Adrenal gland (tissue), 12 donors: ENCODE results near the gene TPI1. TPM values are rescaled to one million over a fixed set of nuclear protein-coding genes. Genes with fewer than 3 reads are reported as not detected.
"Not testable (repeated sequence)": the region's sequence is repeated elsewhere in the genome, so short reads cannot be mapped to it uniquely, and the experiment has no call there.

Source experiments
- DNase-seq, 7 donors: peaks; one replicate each; pipeline ENCODE4 v3.0.0-alpha.2; 2019 to 2020
- H3K27ac ChIP-seq, 5 donors: fragments of 200-600 bp; sonication (generic) in 4 of 5; 1 replicate in 3 of 5; 2 replicates in 2 of 5; pipeline versions ENCODE4 v1.5.1 to v1.8.0; 2016 to 2020; ENCODE audit warnings: mild to moderate bottlenecking in 1 of 5
- H3K27me3 ChIP-seq: fragments of 200-600 bp; 2 replicates; pipeline ENCODE4 v1.8.0; 2021
- H3K36me3 ChIP-seq, 2 donors: fragments of 200-600 bp; replicated peaks in 1 of 2; 1 replicate in 1 of 2; 2 replicates in 1 of 2; pipeline versions ENCODE4 v1.5.1 to v1.8.0; 2018 to 2022
- H3K4me1 ChIP-seq, 2 donors: fragments of 200-600 bp; replicated peaks in 1 of 2; 1 replicate in 1 of 2; 2 replicates in 1 of 2; pipeline versions ENCODE4 v1.5.1 to v1.8.0; 2018 to 2021
- H3K4me3 ChIP-seq, 4 donors: fragments of 200-600 bp; sonication (generic) in 3 of 4; one replicate each; pipeline ENCODE4 v1.5.1; 2016 to 2018
- H3K9me3 ChIP-seq, 3 donors: fragments of 200-600 bp; sonication (generic) in 1 of 3; replicated peaks in 1 of 3; 1 replicate in 2 of 3; 2 replicates in 1 of 3; pipeline versions ENCODE4 v1.5.1 to v1.8.0; 2016 to 2021
- CTCF ChIP-seq, 6 experiments: fragments of 450-650 bp in 4 of 6; fragments of 200-600 bp in 2 of 6; sonication (generic) in 1 of 6; IDR thresholded peaks; 1 replicate in 5 of 6; 2 replicates in 1 of 6; pipeline versions ENCODE4 v1.5.1 to v1.8.0; 2016 to 2021; ENCODE audit warnings: antibody characterized with exemption in 6 of 6, mild to moderate bottlenecking in 2 of 6, moderate library complexity in 1 of 6
- POLR2A ChIP-seq, 2 donors: fragments of 450-650 bp; IDR thresholded peaks; one replicate each; pipeline ENCODE4 v1.6.1; 2017; ENCODE audit warnings: antibody characterized with exemption in 2 of 2, mild to moderate bottlenecking in 2 of 2, moderate library complexity in 1 of 2
- WGBS, 4 donors: extraction: QIAGEN DNeasy Blood & Tissue Kit in 2 of 4; methylation state at CpG; one replicate each; pipeline versions ENCODE4 v1.1.5 to v1.1.7; 2013 to 2017; 5-methylcytosine and 5-hydroxymethylcytosine counted together
- intact Hi-C, 2 donors: fragments of 100-400 bp; cut with DNase I; formaldehyde crosslinking; loops; one replicate each; pipeline versions ENCODE4 v1.14.1 to v1.15.0; 2022 to 2023
- polyA plus RNA-seq, 3 donors: library from polyadenylated mRNA; stranded (reverse); fragments of 200-250 nt in 2 of 3; fragments of 350-450 nt in 1 of 3; fragmentation: Illumina TruSeq in 1 of 3; extraction: RNeasy Lipid Tissue Mini Kit (QIAGEN cat#74804) in 1 of 3; gene quantifications; one replicate each; pipeline ENCODE4 v1.2.3, GENCODE V29; 2013 to 2014
- total RNA-seq, 9 donors: library from RNA; depleted of rRNA in 4 of 9; stranded (reverse); fragments of >200 nt in 4 of 9; fragments of 120-200 nt in 1 of 9; fragmentation: NEBNext Ultra II Directional in 1 of 9; extraction: Animal tissue kit (Norgen Biotek cat#: 25700) in 1 of 9; gene quantifications; one replicate each; pipeline versions ENCODE4 v1.1.0 to v1.2.4, GENCODE V29; 2013 to 2023
- donor health status: healthy with polysubstance abuse.
- donor health status: Bipolar disorder and iron deficiency.
- donor health status: DM: yes; HTN: yes; CAD: no.
- donor health status: DM: no; HTN: no; CAD: no.
- donor health status: DM: no; HTN: no; CAD: no.
- donor health status: DM: yes; HTN: yes; CAD: no.

The TPI1 gene
- total and polyA plus RNA-seq, 12 donors = 241 to 2,322 (median 783) TPM

- 91 to 93% (median 92%) methylated on average over 7 to 9 of the region's 9 CpGs for WGBS, 4 donors
- Histone ChIP-seq H3K9me3 (no peaks in the 10 kb centered on the region), H3K36me3 (peaks cover 0 to 97% of the 10 kb centered on the region in 2 donors), H3K27me3 (no peaks in the 10 kb centered on the region), H3K4me3 (no peak overlapping the region), H3K27ac (no peak overlapping the region), H3K4me1 (no peaks in the 10 kb centered on the region)
- no peak for DNase-seq
- intact Hi-C loops = no loop called here
- TF ChIP-seq CTCF (IDR thresholded peaks at IDR 0.05) (no peak), POLR2A (IDR thresholded peaks at IDR 0.05) (no peak)
Measured at GRCh38 chr12:6861391-6861790, 5.9 kb upstream of the TPI1 start.

GRCh38 chr12:6863033-6863432, 4.3 kb upstream of the TPI1 start:
- Histone ChIP-seq H3K4me3 (no peak overlapping the region), H3K36me3 (peaks cover 0 to 81% of the 10 kb centered on the region in 2 donors), H3K4me1 (peaks cover 0 to 7% of the 10 kb centered on the region in 2 donors), H3K27me3 (no peaks in the 10 kb centered on the region), H3K9me3 (no peaks in the 10 kb centered on the region), H3K27ac (no peak overlapping the region)
- 82 to 89% (median 86%) methylated on average over 8 to 11 of the region's 11 CpGs for WGBS, 4 donors
- intact Hi-C loops = no loop called here
- DNase-seq = no peak
- TF ChIP-seq CTCF (IDR thresholded peaks at IDR 0.05) (no peak), POLR2A (IDR thresholded peaks at IDR 0.05) (no peak)

GRCh38 chr12:6863586-6864321, 3.6 kb upstream of the TPI1 start:
- H3K4me1 ChIP-seq = peaks cover 4 to 12% of the 10 kb centered on the region in 2 donors
- intact Hi-C loops = no loop called here
- no peak for TF ChIP-seq POLR2A (IDR thresholded peaks at IDR 0.05)
- H3K36me3 ChIP-seq = peaks cover 0 to 73% of the 10 kb centered on the region in 2 donors
- H3K9me3 ChIP-seq = no peaks in the 10 kb centered on the region
- H3K27ac ChIP-seq = no peak overlapping the region
- WGBS, 4 donors = 93 to 98% (median 95%) methylated on average over 9 to 16 of the region's 16 CpGs
- no peak overlapping the region for H3K4me3 ChIP-seq
- no peaks in the 10 kb centered on the region for H3K27me3 ChIP-seq
- DNase-seq = no peak

GRCh38 chr12:6865307-6865706, 2.0 kb upstream of the TPI1 start:
- Histone ChIP-seq H3K36me3 (peaks cover 0 to 73% of the 10 kb centered on the region in 2 donors), H3K4me1 (peaks cover 18 to 28% of the 10 kb centered on the region in 2 donors)
- H3K27me3 ChIP-seq, H3K27ac ChIP-seq, H3K4me3 ChIP-seq, DNase-seq, H3K9me3 ChIP-seq, intact Hi-C loops: not testable (repeated sequence)
- WGBS, 4 donors = 92 to 95% (median 94%) methylated on average over 5 of the region's 5 CpGs; no CpG with 5 or more reads in 1 of the 4 donors

GRCh38 chr12:6866163-6866919, 990 bp upstream of the TPI1 start:
- peak in 1 of 7 donors; percentile 50 for DNase-seq
- H3K4me3 ChIP-seq = peak overlapping the region in 1 of 4 donors; percentile 93
- WGBS, 4 donors = 76 to 85% (median 81%) methylated on average over 15 to 19 of the region's 19 CpGs

More at GRCh38 chr12:6866163-6866919, 990 bp upstream of the TPI1 start:
- Histone ChIP-seq H3K9me3 (no peaks in the 10 kb centered on the region), H3K27ac (peak overlapping the region in 4 of 5 donors; percentile 97 to 98 (median 98)), H3K36me3 (peaks cover 0 to 73% of the 10 kb centered on the region in 2 donors), H3K27me3 (no peaks in the 10 kb centered on the region), H3K4me1 (peaks cover 21 to 37% of the 10 kb centered on the region in 2 donors)
- TF ChIP-seq CTCF (IDR thresholded peaks at IDR 0.05) (no peak), POLR2A (IDR thresholded peaks at IDR 0.05) (no peak)
- intact Hi-C loops = no loop called here
